T-helper 1 cell treated with Interleukin-12 subunit alpha and Interleukin-12 subunit beta and Interleukin-4 antibody, amounts not matched to agents 30 ng/mL and 1 ng/mL, for 36 hours (primary cell): ENCODE data around the gene SLITRK1. TPM values are rescaled to one million over a fixed set of nuclear protein-coding genes. Genes with fewer than 3 reads are reported as not detected.

ENCODE experiments used
- intact Hi-C: fragments of 100-400 bp; cut with micrococcal nuclease; formaldehyde crosslinking; loops from one replicate; pipeline ENCODE4 v1.15.1; 2024
- total RNA-seq: library from RNA; stranded (reverse); gene quantifications from 2 replicates; pipeline ENCODE4 v1.2.3, GENCODE V29; 2022

Gene SLITRK1, protein sequence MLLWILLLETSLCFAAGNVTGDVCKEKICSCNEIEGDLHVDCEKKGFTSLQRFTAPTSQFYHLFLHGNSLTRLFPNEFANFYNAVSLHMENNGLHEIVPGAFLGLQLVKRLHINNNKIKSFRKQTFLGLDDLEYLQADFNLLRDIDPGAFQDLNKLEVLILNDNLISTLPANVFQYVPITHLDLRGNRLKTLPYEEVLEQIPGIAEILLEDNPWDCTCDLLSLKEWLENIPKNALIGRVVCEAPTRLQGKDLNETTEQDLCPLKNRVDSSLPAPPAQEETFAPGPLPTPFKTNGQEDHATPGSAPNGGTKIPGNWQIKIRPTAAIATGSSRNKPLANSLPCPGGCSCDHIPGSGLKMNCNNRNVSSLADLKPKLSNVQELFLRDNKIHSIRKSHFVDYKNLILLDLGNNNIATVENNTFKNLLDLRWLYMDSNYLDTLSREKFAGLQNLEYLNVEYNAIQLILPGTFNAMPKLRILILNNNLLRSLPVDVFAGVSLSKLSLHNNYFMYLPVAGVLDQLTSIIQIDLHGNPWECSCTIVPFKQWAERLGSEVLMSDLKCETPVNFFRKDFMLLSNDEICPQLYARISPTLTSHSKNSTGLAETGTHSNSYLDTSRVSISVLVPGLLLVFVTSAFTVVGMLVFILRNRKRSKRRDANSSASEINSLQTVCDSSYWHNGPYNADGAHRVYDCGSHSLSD
- not detected in 2 replicates for total RNA-seq

DNA sequence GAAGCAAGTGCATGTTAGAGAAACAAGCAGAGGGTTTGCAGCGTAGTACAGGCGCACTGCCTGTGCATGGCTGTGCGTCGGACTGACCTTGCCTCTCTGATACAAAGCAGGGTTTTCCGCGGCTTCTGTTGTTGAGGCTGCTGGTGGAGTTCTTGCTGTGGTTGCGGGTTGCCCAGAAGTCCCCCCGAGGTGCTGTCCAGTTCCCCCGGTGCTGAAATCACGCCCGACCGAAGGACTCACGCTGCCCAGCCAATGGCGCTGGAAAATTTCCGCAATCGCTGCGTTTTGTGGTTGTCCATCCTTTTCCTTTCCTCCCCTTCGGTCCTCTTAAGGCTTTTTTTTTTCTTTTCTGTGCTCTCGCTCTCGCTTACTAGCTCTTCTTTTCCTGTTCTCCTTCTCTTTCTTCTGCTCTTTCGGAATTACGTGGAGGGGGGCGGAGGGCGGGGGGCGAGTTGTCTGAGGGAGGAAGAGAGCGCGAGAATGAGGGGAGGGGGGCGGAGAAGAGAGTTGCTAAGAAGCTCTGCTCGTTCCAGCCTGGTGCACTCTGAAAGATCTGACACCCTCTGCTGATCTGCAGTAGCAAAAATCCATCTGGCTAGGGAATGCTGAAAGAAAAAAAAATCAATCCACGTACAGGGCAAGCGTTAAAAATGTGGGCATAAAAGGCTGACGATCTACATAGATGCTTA lies at the start of gene SLITRK1:
Gene SLITRK1 (minus strand): TSS at position 558 of the 689 bp plus-strand sequence. CDS start 967 bp downstream, outside the sequence.
- intact Hi-C loops: no loop called here

DNA sequence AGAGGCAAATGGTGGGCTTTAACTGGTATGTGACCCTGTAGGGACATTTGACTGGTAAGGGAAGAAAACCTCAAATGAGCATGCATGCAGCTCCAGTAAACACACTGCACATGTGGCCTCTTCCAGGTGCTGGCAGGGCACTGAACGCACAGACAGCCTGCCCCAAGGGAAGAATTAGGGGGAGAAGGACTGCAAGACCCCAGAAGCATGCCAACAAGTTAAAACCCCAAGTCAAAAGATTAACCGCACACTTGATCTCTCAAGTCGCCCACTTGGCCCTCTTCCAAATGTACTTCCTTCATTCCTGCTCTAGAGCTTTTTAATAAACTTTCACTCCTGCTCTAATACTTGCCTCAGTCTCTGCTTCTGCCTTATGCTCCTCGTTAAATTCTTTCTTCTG lies 46.9 kb upstream of the SLITRK1 start:
- intact Hi-C loops: no loop called here

DNA sequence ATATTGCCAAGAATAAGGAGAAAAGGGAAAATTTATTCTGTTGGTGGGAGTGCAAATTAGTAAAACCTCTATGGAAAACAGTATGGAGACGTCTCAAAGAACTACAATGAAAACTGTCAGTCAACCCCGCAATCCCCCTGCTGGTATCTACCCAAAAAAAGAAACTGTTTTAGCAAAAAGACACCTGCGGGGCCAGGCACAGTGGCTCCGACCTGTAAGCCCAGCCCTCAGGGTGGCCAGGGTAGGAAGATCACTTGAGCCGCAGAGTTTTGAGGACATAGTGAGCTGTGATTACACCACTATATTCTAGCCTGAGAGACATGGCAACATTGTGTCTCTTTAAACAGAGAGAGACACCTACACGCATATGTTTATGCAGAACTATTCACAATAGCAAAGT lies 37.5 kb upstream of the SLITRK1 start:
- intact Hi-C loops: no loop called here

DNA sequence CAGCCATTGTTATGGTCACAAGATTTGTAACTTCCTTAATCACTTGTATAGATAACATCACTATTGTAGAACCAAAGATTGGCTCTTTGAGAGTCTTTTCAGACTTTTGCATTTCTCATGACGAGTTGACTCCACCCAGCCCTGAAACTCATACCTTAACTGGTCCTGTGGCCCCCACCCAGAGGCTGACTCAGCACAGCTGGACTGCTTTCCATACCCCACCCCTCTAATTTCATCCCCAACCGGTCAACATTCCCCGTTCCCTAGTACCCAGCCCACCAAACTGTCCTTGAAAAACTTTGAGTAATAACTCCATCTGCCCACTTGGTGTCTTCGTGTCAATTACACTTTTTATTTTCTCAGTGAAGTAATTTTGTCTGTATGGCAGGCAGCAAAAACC lies 32.1 kb upstream of the SLITRK1 start:
- intact Hi-C loops: no loop called here

DNA sequence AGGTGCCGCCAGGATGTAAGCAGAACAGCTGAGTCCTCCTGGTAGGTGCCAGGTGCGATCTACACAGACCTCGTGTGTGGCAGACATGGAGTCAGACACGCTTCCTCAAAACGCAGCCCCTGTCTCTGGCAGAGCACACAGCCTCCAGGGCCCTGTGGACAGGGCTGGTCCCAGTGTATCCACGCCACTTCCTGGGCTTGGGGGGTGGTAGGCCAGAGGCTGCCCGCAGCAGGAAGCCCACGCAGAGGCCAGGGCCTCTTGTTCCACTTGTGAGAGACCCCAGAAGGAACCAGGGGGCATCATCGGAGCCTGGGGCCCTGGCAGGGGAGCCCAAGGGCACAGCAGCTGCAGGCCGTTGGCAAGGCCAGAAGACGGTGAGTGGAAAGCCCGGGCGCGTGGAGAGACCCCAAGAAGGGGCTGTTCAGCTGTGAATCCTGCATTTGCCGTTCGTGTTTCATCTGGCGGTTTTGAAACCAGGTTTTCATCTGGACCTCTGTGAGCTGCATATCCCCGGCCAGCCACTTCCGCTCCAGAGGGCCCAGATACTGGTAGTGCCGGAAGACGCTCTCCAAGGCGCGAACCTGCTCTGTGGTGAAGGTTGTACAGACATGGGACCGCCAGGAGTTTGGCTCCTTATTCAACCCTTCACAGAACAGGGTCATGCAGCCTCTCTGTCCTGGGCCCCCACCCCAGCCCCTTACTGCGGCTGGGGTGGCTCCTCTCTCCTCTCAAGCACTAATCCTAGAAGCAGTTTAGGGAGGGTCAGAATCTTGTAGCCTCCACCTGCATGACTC lies 25.1 kb upstream of the SLITRK1 start:
- intact Hi-C loops: no loop called here

DNA sequence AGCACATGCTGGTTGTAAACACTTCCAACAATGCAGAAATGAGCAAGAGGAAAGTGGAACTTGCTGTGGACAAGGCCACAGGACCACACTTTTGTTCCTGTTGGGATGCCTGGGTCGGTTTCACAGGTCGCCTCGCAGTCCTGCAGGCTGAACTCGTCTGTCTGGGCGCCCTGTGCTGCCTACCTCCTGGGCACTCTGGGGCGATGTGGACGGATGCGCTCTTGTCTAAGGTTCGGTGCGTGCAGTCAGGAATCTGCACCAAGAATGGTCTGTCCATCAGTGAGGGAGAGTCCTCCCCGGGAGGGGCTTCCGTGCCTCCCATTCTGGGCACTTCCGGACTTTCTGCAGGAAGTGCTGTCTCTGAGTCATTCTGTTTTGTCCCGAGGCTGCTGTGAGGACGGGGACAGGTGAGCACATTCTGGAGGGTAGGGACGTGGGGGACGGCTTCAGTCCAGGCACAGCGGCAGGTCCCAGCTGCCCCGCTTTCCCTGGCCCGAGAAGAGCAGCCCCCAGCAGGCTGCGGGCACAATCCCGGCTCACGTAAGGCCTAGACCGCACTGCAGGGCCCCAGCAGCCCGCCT lies 24.1 kb upstream of the SLITRK1 start:
- intact Hi-C loops: no loop called here

DNA sequence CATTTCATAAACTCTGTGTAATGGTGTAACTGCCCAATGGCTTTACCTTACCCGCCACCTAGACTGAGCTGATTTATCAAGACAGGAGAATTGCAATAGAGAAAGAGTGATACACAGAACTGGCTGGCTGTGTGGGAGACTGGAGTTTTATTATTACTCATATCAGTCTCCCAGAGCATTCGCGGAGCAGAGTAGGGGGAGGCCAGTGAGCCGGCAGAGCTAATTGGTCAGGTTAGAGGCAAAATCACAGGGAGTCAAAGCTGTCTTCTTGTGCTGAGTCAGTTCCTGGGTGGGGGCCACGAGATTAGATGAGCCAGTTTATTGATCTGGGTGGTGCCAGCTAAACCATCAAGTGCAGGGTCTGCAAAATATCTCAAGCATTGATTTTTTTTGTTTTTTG lies 23.4 kb upstream of the SLITRK1 start:
- intact Hi-C loops: no loop called here

DNA sequence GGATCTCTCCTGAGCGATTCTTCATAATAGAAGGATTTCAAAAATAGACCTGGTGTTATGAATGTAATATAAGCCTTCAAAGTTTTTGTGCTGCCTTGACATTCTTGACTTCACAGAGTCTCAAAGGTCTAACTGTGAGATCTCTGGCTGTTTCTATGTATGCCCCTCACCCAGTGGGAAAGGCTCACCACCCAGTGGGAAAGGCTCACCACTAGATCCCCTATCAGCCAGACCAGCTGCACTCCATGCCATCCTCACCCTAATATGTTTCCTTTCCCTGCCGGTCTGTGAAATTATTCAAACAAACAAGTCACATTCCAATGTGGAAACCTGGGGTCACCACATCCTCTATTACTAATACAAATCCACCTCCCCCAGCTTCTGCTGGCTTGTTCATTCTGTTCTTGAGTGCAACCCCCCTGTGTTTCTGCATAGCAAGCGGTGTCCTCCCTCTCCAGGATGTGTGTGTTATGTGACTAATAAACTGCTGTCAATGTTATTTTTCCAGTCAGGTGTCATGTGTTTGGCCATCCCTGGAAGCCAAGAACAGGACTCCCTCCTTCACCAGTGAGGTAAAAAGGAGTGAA lies 13.8 kb upstream of the SLITRK1 start:
- intact Hi-C loops: no loop called here

DNA sequence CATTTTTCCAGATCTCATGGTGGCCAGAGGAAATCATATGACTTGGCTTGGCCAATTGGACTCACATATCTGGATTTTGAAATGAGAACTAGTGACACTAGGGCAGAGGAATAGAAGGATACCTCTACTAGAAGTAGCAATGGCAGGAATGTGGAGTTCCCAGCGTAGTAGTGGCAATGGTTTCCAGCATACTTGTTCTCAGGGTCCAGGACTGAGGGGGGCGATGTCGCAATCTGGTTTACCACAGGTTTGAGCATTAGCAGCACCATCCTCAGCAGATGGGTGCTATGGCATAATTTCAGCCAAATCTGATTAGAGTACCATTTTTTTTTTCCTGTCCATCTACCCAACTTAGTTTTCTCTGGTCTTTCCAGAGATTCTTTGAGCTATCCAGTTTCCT lies 8.1 kb upstream of the SLITRK1 start:
- intact Hi-C loops: no loop called here

DNA sequence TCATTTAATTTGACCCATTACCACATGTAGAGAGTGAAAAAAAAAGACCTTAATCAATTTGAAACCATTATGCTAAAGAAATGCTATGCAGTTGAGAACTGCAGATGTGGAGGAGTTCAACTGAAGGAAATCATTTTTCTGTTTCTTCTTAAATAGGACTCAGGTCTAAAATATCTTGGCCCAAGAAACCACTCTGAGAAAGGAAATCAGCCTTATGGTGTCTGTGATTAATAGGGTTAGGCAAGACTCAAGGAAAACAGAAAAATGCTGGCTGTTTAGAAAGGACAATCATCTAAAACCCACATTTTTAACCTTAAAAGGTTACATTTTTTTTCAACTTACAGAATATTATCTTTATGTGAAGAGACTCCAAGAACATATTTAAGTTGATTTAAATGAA lies 1.9 kb upstream of the SLITRK1 start:
- intact Hi-C loops: no loop called here

DNA sequence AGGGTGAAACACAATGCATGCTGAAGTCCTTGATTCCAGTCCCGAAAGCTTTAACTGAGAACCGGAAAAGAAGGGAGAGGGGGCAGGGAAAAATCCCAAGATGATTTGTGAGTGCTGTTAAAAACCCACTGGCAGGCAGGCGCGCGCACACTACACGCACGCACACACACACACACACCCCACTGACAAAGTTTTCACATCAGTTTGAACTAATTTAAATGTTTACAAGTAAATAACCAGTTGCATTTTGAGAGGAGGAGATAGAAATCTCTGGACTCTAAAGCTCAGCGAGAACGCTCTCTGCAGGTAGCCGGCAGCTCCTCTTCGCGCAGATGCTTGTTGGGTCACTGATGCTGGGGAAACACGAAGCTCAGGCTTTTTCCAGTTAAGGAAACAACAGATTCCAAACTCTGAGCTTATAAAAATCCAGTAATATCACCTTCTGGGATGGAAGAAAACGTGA lies 818 bp upstream of the SLITRK1 start:
- intact Hi-C loops: no loop called here

DNA sequence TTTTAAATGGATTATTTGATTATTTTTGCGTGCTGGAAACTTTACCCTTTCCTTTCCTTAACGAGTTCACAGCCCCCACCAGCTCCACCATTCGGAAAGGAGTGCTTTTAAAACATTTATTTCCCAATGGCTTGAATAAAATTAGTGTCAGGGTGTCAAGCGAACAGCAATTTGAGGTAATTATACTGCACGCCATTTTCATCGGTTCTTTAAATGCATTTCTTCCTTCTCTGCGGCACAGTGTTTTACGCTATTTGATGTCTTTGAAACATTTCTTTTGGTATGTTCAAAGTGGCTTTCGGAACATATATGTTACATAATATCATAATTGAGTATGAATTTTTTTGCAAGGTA lies 309 bp upstream of the SLITRK1 start:
- intact Hi-C loops: no loop called here

DNA sequence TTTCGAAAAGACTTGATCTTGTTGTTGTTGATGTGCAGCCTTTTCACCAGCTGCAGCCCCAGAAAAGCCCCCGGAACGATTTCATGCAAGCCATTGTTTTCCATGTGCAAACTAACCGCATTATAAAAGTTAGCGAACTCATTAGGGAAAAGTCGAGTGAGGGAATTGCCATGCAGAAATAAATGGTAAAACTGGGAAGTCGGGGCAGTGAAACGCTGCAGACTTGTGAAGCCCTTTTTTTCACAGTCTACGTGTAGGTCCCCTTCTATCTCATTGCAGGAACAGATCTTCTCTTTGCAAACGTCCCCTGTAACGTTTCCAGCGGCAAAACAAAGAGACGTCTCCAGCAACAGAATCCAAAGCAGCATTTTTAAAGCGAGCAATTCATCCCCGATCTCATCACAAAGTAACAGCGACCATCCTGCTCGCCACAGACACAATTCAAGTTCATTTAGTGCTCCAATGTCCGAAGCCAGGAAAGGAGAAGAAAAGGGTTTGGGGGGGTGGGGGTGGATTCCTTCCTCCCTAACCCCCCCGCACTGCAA lies 1.1 kb downstream of the SLITRK1 start:
- intact Hi-C loops: no loop called here

DNA sequence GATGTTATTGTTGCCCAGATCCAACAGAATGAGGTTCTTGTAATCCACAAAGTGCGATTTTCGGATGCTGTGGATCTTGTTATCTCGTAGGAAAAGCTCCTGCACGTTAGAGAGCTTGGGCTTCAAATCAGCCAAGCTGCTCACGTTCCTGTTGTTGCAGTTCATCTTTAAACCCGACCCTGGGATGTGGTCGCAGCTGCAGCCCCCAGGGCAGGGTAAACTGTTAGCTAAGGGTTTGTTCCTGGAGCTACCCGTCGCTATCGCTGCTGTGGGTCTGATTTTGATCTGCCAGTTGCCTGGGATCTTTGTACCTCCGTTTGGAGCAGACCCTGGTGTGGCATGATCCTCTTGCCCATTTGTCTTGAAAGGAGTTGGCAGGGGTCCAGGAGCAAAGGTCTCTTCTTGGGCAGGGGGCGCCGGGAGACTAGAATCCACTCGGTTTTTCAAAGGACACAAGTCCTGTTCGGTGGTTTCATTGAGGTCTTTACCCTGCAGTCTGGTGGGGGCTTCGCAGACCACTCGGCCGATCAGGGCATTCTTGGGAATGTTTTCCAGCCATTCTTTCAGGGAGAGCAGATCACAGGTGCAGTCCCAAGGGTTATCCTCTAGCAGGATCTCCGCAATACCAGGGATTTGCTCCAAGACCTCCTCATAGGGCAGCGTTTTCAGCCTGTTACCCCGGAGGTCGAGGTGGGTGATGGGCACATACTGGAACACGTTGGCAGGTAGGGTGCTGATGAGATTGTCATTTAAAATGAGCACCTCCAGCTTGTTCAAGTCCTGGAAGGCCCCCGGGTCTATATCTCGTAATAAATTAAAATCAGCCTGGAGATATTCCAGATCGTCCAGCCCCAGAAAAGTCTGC lies 1.8 kb downstream of the SLITRK1 start:
- intact Hi-C loops: no loop called here

DNA sequence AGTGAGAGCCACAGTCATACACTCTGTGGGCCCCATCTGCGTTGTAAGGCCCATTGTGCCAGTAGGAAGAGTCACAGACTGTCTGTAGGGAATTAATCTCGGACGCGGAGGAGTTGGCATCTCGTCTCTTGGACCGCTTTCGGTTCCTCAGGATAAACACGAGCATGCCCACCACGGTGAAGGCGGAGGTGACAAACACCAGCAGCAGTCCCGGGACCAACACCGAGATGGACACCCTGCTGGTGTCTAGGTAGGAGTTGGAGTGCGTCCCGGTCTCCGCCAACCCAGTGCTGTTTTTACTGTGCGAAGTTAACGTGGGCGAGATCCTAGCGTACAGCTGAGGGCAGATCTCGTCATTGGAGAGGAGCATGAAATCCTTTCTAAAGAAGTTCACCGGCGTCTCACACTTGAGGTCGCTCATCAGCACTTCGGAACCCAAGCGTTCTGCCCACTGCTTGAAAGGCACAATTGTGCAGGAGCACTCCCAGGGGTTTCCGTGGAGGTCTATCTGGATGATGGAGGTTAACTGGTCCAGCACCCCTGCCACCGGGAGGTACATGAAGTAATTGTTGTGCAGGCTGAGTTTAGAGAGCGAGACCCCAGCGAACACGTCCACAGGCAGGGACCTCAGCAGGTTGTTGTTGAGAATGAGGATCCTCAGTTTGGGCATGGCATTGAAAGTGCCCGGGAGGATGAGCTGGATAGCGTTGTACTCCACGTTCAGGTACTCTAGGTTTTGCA lies 2.7 kb downstream of the SLITRK1 start:
- intact Hi-C loops: no loop called here

DNA sequence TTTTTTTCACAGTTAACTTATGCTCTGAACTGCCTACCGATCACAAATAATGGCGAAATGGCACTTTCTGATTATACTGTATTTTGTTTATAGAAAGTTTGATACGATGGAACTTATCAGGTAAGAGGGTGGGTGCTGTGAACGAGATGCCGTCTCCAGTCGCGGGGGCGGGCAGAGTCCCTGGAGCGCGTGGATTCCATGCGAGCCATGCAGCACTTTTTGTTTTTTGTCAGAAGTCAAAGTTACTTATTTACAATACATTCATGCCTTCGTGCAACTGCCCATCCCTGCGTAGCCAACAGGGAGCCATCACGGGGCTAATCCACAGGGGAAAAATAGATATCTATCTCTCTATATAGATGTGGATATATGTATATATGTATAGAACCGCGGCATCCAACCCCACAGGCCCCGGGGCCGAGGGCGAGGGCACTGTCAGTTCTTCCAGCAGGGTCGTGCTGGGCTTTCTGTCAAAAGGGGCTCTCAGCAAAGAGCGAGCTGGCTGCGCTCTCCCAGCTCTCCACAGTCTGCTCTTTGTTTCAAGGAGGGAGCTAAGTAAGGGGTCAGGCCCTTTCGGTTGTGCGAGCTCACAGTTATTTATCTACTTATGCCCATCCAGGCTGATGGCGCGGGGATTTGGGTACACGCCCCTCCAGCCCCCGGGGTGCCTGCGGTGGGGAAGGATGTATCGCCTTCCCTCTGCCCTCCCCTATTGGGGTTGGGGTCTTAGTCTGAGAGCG lies 3.4 kb downstream of the SLITRK1 start:
- intact Hi-C loops: no loop called here

DNA sequence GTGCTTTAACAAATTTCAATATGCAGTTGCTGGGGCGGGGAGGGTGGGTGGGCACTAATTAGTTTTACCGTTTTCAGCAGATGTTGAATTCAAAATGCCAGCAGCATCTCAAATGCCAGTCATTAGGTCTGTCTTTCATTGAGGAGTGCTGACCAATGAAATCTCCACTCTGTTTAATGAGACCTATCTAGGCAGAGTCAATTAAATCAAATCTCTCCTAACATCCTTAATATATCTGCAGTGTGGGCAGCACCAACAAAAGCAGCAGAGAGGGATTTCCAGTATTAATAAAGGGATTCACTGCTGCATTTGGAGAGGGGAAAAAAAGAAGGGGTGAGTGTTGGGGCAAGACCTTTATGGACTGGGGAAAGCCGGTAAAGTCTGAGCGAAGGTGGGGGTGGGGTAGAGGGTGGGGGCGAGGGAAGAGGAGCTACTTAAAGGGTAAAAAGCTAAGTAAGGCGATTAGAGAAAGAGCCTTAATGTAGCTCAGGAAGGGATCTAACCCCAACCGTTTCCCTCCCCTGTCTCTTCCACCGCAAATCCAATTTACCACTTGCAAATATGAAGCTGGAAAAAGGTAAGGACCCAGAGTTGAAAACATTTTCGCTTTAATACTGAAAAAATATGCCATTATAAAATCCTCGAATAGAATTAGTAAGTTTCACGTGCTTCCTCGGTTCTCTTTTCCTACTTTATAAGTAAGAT lies 4.5 kb downstream of the SLITRK1 start:
- intact Hi-C loops: no loop called here
